ENCODE data around the gene CEP128.
A peak's percentile ranks its signal among the peaks of the same experiment; 100 is the strongest.
"Not testable (repeated sequence)": the region's sequence is repeated elsewhere in the genome, so short reads cannot be mapped to it uniquely, and the experiment has no call there.

The CEP128 gene

DNA sequence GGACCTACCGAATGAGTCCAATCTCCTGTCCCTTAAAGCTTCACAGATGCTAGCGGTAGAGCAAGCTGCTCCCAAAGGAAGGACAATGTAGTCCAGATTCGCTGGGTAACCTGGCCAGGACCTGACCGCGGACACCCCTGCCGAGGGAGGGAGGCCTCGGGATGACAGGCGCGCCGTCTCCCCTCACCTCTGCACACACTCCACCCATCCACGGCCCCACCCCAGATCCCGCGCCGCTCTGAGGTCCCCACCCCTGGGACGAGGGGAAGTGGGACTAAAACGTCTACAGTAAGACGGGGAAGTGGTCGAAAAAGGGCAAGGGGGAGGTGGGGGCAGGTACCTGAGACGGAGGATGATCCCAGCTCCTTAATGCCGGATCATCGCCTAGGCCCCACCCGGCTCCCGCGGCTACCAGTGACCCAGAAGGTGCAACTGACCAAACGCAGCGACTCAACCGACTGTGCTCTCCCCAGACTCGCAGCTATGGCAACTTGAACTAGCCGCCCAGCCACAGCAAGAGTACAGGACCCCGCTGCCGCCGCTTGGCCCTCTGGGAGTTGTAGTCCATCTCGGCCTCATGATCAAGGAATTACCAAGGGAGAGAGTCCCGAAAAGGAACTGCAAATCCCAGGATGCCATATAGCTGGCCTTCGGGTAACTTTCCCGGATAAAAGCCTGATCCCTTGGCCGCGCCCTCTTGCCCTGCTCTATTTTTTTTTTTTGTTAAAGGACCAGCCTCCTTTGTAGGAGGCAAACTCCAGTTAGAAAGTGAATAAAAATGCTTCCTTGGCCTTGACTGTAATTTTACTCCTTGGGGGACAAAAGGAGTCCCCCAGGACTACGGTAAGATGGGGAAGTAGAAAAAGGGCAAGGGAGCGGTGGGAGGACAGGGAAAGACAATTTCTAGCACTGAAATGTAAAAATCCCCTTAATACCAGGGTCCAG lies at the start of gene CEP128:
TSS of gene CEP128 (minus strand) at position 498 of the 945 bp plus-strand sequence.
- peak; percentile 99 for DNase-seq

DNA sequence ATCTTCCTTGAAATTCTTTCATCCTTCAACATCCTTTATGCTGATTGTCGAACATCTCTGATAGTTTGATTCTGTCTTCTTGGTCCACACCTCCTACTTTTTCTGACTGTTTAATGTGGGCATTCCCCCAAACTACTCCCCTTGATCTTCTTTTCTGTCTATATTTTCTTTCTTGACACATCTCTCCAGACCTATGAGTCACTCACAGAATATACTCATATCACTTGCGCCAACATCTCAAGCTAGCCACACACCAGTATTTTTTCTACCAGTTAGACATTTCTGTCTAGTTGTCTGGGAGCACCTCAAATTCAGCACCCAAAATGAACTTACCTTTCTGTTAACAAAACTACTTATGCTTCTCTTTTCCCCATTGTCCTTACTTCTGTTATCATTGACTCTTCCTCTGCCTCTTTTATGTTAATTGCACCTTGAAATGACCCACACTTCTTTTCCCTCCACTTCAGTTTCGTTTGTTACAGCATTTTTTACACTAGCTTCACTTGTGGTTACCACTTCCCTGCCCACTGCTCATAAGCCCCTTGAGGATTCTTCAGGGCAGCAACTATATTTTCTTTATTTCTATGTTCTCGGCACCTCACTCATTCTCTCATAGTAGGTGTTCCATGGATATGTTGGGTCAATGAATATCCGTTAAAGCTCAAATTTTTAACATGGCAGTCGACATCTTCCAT lies 47.3 kb upstream of the CEP128 start:
- DNase-seq: no peak

DNA sequence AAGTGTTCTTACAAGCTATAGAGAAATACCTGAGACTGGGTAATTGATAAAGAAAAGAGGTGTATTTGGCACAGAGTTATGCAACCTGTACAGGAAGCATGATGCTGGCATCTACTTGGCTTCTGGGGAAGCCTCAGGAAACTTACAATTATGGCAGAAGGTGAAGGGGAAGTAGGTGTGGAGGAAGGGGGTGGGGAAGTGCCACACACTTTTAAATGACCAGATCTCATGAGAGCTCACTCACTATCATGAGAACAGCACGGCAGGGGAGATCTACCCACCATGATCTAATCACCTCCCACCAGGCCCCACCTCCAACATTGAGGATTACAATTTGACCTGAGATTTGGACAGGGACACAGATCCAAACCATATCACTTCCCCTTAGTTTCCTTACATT lies 46.7 kb upstream of the CEP128 start:
- no peak for DNase-seq

DNA sequence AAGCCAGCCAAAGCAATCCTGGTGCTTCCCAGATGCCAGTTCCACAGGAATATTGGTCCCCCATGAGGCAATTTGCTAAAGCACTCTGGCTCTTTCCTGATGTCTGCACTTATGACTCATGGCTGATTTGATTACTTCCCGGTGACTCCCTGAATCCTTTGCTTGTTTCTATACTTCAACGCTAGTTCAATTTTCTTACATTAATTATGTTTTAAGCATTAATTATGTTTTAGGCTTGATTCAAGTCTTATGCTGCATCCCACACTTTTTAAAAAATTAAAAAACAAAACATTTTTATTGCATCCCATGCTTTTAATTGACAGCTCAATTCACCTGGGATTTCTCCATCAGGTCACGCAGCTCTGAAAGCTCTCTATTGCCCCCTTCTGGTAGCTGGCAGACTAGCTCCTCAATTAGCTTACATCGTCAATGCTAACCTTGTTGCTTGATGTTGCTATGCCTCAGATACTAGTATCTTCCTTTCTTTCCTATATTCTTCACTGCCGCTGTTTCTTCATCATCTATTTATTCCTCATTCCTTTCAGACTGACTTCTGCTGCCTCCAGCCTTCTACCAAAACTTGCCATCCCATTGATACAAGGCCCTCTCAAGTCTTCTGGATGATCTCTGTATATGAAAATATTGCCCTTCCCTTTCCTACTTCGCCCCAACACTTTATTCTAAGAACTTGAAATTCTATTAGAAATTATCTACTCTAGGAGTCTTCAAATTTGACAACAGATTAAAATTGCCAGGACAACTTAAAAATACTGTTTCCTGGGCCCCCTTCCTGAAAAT lies 45.9 kb upstream of the CEP128 start:
- peak; percentile 81 for DNase-seq

DNA sequence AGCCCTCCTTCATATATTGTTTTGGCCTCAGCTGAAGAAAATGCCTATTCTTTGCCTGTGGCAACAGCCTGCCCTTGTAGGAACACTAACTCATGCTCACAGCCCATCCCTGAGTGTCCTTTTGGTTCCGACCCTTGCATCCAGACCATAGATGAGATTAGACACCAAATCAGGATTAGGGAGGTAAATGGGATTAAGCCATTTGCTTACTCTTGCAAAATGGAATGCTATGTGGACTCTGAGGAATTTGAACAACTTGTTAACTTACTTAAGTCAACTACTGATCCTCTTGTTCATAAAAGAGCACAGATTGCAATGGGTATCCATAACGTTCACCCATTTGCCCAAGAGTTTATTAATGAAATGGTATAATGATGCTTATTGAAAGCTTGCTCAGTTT lies 41.2 kb upstream of the CEP128 start:
- no peak for DNase-seq

DNA sequence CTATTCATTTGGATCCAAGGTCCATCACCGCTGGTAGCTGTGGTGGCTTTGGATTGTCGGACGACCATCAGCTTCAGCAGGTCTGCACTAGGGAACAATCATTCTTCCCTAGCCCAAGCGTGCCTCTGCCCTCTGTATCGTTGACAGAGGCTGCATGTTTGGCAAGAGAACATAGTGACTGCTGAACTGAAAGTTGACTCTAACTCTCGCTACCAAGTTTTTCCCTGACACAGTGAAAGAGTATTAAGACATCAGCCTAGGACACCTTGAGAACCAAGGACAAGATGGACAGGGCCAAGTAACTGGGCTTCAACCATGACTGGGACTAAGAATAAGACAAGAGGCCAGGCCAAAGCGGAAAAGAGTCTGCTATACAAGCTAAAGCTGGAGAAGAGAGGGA lies 40.1 kb upstream of the CEP128 start:
- DNase-seq: no peak

DNA sequence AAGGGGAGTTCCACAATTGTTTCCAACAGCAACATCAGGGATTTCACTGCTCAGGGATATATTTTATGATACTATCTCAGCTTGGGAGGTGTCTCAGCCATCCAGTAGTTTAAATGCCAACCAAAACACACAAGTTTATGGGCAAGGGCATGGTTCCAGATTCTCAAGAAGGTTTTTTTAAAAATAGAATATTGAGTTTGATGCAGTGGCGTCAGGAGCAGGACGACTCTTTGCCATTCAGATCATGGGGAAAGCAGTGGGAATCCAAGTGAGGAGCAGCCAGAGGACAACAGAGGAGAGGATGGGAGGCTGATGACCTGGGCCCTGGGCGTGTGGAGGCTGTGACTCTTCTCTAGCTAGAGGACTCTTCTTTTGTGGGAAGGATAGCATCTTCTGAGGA lies 39.6 kb upstream of the CEP128 start:
- no peak for DNase-seq

DNA sequence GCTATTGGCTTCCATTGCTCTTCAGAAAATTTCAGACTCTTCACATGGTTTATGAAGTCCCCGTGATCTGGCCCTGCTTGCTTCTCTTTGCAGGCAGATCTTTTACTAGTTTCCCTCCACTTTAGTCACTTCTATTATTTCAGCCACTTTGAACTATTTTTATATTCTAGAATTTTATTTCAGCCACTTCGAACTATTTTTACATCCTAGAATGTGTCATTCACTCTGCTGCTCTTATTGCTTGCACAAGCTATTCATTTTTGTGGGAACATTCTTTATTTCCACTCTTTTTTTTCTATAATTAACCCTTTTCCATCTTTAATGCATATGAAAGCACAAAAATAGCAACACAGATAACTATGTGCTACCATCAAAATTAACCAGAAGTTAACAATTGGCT lies 38.4 kb upstream of the CEP128 start:
- no peak for DNase-seq

DNA sequence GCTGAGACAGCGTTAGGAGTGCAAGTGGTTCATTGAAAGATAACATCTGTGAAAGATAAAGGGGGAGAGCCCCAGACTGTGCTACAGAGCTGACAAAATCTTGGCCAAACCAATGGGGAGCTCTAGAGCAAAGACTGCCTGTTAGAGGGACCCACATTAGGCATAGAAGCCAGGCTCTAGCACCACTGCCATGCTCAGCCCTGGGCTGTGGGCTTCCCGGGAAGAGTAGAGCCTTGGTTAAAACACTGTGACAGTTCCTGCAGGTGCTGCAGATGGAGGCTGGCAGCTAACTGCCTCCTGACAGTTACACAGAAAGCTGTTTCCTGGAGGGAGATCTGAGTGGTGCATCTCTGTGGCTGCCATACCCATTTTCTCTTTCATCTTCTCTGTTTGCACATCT lies 36.9 kb upstream of the CEP128 start:
- DNase-seq: no peak

DNA sequence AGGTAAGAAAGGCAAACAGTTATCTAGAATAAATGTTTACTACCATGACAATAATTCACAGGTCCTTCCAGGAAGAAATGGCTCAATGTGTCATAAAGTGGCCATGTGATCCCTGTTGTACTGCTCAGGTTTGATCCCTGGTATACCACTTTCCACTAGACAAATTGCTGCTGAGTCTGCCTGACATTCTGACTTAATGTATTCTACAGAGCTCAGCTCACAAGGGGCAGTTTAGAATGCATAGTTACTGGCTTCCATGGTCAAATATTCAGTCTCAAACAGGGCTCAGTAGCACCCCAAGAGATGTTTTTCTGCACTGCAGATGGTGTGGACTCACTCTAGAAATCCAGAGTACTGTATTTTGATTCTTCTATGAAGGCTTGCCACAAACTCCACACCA lies 35.7 kb upstream of the CEP128 start:
- DNase-seq: no peak

DNA sequence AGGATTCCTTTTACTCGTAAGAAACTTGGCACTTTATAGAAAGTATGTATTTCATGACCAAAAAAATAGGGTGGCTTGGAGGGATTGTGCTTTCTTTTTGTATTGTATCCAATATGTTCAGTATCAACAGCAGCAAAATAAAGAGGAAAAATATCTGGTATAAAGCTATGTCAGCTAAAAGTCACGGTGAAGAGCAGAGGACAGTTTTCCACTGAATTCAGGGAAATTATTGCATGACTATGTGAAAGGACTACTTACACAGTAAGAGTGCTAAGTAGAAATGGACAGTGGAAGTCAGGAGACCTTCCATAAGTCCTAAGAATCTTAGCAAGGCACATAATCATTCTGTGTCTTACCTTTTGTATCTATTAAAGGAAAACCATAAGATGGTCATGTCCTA lies 33.1 kb upstream of the CEP128 start:
- DNase-seq: no peak

DNA sequence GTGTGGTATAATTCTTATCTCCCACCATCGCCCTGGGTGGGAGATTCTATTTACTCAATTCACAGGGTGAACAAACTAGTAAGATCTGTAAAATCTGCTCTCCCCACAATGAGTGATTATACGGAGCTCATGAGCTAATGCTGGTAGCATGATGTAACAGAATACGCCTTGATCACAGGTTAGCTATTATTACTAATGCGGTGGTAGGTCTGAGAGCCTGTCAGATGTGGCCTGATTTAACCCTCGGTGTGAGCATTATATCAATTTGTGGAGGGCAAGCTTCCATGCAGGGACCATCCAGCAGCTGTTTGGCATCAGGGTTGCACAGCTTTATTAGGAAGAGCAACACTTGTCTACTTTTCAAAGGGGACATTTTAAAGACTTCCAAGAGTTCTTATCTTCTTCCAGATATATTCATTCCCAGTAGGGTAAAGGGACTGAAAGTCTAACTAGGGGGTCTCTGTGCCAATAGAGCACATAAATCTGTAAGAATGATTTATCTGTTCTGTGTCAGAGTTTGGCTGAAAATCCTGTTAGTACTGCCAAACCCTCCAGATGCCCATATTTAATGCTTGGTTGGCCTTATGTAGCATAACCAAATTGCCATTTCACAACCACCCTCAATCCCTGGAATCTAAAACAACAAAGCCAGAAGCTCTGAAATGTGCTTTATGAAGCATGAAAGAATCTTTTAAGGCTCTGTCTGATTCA lies 32.5 kb upstream of the CEP128 start:
- no peak for DNase-seq

DNA sequence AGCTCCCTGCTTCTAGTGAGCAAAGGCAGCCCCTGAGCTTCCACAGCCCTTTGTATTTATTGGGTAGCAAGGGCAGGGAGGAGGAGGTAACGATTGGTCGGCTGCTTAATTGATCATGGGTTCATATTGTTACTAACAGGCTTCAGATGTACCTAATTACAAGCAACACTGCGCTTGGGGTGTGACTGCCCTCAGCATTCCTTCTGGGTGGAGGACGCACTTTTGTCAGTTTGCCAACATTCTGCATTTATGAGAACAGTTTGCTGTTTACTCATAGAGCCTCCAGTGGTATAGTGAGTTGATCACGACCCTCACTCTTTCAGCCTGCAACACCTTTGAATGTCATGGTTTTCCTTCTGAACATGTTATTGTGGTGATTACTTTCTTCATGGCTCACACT lies 23.5 kb upstream of the CEP128 start:
- DNase-seq: no peak

DNA sequence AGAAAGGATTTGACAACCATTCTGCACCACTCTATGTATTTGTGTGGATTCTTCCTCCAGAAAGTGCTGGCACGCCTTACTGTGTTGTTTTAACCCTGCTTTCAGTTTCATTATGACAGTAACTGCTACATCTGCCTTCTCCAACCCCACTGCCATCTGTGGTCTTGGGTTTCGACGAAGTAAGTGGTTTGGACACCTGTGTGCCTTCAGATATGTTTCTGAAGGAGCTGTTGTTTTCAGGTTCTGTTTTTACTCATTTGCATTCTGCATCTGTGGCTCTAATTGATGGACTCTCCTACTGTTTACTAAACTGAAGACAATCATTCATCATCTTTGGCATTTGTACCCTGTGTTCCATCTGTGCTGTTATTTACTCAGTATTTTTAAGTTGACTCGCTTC lies 18.0 kb upstream of the CEP128 start:
- no peak for DNase-seq

DNA sequence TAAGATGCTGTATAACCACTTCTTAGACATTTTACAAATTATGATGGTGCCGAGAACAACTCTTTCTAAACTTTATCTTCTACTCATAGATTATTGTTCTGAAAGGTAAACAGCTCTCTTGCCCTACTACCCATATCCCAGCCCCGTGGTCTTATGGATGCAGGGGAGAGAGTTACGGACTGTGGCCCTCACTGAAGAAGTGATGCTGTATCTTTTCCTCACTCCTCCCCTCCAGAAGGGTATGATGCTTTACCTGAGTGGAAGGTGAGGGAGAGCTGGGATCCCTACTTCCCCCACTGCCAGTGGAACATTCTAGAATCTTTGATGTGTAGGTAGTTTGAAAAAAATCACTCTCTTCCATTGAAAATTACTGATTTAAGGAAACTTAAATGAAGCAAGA lies 17.4 kb upstream of the CEP128 start:
- no peak for DNase-seq

DNA sequence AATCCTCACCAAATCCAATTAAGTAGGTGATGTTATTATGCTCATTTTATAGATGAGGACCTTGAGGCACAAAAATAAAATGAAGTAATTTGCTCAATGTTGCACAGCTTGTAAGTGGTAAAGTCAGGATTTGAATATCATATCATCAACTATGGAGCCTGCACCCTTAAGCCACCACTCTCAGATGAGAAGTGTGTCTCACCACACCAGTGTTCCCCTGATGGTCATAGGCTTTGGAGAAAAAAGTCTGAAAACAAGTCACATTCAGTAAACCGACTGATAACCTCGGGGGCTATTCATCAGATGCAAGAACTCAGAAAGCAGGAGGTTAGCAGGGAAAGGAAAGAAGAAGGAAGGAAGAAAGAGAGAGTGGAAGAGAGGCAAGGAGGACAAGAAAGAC lies 16.7 kb upstream of the CEP128 start:
- no peak for DNase-seq

DNA sequence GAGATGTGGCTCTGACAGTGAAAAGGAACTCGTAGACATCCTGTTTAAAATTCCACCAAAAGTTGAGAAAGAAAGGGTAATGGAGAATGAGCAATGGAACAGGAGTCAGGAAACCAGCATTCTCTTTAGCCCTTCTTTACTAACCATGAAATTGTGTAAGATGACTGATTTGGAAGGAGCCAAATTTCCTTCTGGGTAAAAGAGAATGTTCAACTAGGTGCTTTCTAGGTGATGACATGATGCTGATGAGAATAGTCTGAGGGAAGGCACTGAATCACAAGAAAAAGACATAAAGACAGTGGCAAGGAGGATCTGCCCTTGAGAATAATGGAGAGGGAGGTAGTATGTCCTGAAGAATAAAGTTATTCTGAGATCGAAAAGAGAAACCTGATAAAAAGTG lies 16.1 kb upstream of the CEP128 start:
- no peak for DNase-seq

DNA sequence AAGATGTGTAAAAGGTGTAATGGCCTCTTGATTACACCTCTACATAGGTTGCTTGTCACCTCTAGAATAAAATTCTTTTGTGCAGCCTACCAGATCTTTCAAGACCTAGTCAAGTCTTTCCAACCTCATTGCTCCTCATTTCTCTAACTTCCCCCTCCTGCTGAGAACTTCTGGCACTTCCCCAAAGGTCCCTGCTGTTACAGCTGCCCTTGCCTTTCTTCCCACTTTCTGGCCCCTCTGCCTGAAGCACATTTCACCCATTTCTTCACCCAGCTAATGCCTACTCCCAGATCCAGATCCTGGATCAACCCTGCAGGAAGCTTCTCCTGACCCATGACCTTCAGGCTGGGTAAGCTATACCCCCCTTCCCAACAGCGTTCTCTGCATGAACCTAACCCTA lies 15.4 kb upstream of the CEP128 start:
- no peak for DNase-seq

DNA sequence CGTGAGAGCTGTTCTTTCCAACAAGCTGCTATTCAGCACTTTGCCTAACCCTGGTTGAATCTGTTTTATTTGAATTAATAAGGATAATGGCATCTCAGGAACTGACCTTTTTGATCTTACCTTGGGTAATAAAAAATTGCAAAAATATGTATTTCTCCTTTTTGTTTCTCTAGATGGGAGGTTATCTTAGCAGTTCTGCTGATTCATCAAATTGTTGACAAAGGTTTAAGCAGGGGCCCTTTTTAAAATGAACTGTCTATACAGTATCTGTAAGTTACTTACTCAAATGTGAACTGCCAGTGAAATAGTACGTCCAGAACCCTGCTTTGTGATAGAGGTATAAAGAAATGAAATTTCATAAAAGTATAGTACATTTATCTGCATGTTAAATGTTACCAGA lies 14.6 kb upstream of the CEP128 start:
- DNase-seq: no peak

DNA sequence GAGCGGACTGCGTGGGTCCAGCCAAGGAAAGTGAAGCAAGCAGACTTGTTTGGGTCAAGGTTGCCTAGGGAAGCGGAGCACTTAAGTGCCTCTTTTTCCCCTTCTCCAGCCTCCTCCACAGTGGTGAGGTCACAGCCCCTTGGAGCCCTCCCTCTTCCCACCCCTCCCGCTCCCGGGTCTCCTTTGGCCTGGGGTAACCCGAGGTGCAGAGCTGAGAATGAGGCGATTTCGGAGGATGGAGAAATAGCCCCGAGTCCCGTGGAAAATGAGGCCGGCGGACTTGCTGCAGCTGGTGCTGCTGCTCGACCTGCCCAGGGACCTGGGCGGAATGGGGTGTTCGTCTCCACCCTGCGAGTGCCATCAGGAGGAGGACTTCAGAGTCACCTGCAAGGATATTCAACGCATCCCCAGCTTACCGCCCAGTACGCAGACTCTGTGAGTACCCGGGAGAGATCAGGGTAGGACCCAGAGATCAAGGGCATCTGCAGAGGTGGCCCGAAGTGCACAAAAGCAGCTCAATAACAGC lies 13.9 kb upstream of the CEP128 start, which contains the start of gene TSHR:
TSS of gene TSHR (plus strand) at position 206 of the 526 bp plus-strand sequence. CDS start at position 266, 60 bp downstream.
- DNase-seq: no peak

DNA sequence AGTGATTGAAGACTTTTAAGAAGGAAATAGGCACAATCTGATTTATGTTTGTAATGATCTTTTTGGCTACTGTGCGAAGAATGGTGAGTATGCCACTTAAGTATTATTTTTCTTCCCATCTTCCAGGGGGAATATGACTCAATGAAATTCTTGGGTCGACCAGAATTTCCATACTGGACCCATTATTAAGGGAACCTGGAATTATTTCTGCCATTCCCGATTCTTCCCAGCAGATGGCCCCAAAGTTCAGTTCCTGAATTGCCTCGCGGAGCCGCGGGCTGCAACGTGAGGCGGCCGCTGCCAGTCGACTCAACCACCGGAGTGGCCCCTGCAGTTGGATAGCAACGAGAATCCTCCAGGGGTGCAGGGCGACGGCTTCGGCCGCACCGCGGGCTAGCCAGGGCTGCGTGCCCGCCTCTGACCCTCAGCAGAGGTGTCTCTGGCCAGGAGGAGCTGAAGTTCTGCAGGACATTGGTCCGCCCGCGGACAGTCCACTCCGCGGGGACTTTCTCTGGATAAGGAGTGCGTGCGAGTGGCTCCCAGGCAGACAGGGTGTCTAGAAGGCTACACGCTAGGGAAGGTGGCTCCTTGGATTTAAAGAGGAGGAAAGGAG lies 13.3 kb upstream of the CEP128 start:
- peak; percentile 88 for DNase-seq

DNA sequence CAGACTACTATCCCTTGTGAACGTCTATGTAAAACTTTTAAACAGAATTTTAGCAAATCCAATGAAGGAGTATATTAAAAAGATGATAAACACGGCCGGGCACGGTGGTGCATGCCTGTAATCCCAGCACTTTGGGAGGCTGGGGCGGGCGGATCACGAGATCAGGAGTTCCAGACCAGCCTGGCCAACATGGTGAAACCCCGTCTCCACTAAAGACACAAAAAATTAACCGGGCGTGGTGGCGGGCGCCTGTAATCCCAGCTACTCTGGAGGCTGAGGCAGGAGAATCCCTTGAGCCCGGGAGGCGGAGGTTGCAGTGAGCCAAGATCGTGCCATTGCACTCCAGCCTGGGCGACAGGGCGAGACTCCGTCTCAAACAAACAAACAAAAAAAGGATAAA lies 11.7 kb upstream of the CEP128 start:
- DNase-seq: not testable (repeated sequence)

Data from hematopoietic multipotent progenitor cell treated with erythropoietin and hydrocortisone succinate and interleukin-3 and kit ligand, for 4 days (in vitro differentiated cells).